ENCODE data around the gene KCNQ1OT1.

Gene KCNQ1OT1

GRCh38 chr11:2719831-2720590 is 20.2 kb upstream of the KCNQ1OT1 start:
- DNase-seq, result no peak

GRCh38 chr11:2718817-2719438 is 19.1 kb upstream of the KCNQ1OT1 start:
- DNase-seq, result no peak

GRCh38 chr11:2717561-2718325 is 17.9 kb upstream of the KCNQ1OT1 start:
- DNase-seq, result no peak

DNA sequence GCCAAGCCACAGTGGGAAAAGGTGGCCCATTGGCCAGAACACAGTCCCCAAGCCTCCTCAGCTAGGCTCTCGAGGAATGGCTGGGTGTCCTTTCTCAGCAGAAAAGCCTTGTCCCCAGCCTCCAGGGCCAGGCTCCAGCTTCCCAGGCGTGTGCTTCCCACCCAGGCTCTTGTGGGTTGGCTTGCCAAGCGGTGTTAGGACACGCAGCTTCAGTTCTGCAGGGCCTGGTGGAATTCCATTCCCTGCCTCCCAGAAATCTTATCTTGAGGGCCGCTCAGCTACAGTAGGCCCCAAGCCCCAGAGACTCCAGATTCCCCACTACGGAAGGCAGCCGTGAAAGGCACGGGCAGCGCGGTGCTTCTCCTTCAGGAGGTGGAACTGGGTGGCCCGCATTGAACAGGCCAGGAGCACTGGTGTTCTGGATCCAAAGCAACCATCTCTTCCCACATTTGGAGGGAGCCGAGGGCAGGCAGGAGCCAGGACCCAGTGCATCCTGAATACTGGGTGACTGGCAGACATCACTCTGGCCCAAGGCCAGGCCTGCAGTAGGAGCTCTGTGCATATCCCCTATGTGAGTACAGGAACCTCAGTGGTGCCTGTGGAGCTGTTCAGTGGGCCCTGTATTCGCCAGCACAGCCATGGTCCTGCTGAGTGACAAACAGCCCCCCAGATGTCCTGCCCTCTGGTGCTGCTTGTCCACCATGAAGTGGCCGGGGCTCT is 16.7 kb upstream of the KCNQ1OT1 start:
- DNase-seq, result no peak

- DNase-seq, result no peak
Measured at GRCh38 chr11:2715716-2716350, 16.0 kb upstream of the KCNQ1OT1 start.

GRCh38 chr11:2714871-2715270 is 15.1 kb upstream of the KCNQ1OT1 start:
- DNase-seq, result no peak

DNA sequence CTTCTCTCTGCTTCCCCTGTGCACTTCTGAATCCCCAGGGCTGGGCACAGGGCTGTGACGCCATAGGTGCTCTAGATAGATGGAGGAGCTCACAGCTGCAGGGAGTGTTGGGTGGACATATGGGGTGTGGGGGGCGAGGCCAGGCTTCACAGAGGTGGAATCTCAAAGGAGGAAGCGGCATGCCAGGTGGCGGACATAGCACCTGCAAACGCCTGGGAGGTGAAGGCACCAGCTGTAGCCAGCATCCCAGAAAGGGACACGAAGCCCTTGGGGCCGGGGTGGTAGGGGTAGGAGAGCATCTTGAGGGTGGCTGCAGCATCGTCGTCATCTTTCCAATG is 14.6 kb upstream of the KCNQ1OT1 start:
- DNase-seq, result no peak

DNA sequence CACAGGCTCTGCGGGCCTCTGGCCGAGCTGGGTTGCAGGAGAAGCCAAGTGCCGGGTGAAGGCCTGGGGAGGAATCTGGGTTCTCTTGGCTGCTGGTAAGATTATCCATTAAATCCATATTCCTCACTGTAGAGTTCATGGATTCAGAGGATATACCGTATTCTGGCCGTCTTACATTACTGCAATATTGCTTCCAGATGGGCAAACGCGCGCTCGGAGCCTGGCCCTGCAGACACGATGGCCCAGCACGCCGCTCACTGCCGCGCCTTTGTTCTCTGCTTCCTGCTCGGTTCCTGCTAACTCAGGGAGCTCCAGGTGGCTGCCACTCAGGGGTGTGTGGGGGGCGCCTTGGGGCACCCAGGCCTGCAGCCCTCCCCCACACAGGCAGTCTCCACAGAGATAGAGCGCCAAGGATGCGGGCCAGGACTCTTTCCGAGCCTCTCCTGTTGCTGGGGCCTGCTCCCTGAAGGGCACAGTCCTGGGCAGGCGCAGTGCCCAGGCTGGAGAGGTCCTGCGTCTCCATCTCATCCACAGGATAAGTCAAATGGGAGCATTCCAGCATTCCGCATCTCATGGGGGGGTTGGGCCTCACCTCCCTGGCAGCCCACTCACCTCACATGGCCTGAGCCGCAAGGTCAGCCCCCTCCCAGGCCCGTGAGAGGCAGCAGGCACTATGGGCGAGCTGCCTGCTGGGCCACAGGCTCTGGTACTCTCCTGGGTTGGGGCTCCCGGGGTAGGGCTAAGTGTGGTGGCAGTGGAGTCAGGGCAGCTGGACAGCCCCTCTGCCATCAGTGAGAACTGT is 14.1 kb upstream of the KCNQ1OT1 start:
- no peak for DNase-seq

DNA sequence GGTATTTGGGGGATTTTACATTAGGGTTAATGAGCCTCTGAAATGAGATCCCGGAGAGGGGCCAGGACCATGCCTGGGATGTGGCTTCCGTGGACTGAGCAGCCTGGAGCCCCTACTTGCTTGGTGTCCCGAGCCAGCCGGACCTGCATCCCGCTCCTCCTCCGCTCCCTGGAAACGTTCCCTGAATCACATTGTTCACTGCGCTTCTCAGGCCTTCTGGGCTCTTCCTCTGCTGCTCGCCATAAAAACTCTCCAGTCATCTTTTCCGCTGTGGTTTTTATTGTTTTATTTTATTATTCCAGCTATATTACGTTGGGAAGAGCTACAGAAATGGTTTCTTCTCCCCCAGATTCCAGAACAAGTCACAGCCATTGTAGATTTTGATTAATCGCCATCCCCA is 13.3 kb upstream of the KCNQ1OT1 start:
- no peak for DNase-seq

DNA sequence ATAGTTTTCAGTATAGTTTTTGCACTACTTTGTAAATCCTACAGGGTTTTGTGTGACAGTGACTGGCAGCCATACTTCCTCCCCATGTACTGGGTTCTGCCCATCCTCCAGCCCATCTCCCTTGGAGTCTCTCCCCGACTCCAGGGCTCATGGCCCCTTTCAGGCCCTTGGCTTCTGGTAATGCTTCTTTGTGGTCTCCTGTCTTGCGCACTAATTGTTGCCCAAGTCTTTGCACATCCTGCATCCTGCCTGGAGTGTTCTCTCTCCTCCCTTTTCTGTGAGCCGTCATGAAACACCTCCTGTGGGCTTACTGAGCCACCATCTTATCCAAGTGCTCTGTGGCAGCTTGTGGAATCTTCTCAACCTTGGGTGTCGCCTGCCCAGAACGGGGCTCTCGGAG is 11.4 kb upstream of the KCNQ1OT1 start:
- no peak for DNase-seq

GRCh38 chr11:2709429-2709828 is 9.6 kb upstream of the KCNQ1OT1 start:
- no peak for DNase-seq

- DNase-seq, result no peak
Measured at GRCh38 chr11:2708757-2709281, 9.0 kb upstream of the KCNQ1OT1 start.

GRCh38 chr11:2708151-2708581 is 8.4 kb upstream of the KCNQ1OT1 start:
- no peak for DNase-seq

DNA sequence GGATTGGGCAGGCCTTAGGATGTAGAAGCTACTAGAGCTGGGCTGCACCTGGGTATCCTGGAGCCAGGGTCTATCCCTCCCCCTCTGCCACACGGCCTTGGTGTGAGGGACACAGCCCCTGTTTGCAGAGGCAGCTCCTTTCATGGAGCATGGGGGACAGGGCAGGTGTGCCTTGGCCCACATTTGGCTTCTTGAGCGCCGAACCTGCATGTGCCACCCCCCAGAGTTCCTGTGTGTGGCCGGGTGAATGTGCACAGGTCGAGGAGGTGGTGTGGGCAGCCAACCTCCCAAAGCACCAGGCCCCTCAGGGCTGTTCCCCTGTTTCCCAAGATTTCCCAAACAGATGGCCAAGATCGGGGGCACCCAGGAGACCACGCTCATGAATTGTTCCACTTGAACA is 7.9 kb upstream of the KCNQ1OT1 start:
- DNase-seq, result no peak

DNA sequence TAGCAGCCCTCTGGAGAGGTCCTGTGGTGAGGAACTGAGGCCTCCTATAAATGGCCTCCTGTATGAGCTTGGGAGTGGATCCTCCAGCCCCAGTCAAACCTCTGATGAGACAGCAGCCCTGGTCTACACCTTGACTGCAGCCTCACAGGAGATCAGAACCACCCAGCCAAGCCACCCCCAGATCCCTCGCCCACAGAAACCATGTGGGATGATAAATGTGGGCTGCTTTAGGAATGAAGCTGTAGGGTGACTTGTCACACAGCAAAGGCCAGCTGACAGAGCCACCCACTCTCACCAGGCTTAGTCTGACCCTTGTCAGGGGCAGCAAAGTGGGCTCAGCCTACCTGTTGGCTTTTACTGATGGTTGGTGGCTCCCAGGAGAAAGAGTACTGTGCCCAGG is 6.5 kb upstream of the KCNQ1OT1 start:
- no peak for DNase-seq

DNA sequence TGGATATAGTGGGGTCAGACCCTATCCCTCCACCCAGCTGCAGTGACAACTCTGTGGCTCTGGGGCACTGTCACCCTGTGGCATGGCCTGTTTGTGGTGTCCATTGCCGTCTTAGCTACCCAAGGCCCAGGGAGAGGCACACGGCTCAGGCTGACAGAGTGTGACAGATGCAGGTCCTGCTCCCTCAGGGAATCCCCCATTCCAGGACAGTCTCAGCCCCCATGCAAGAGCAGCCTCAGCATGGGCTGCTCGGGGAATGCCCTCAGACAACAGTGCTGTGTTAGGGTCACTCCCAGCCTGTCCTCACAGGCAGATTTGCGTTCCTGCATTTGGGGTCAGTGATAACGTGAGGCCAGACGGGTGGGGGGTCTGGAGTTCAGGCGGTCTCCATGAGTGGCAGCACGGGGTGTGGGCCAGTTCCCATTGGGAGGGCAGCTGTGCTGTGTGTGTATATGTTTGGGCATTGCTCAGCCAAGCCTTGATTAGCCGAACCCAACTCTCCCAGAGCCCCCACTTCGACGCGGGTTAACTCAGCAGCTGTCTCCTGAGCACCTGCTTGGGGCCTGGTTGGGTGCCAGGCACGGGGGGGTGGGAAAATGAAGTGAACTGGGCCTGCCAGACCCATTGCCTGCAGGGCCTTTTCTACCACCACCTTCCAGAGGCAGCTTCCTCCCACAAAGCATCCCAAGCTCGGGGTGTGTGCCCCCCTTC is 5.3 kb upstream of the KCNQ1OT1 start:
- no peak for DNase-seq

DNA sequence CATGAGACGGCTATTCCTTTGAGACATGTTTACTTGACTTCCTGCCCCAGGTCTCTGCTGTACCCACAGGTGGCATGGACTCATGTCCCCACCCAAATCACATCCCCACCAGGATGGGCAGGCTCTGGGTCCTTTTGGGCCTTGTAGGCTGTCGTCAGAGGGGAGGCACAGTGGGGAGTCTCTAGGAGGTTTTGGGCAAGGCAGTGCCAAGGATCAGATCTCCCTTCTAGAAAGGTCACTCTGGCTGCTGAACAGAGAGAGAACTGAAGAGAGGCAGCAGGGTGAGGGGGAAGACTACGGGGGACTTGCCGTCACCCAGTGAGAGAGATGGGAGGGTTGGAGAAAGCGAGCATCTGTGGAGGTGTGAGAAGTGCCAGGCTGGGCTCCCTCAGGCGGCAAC is 4.6 kb upstream of the KCNQ1OT1 start:
- no peak for DNase-seq

DNA sequence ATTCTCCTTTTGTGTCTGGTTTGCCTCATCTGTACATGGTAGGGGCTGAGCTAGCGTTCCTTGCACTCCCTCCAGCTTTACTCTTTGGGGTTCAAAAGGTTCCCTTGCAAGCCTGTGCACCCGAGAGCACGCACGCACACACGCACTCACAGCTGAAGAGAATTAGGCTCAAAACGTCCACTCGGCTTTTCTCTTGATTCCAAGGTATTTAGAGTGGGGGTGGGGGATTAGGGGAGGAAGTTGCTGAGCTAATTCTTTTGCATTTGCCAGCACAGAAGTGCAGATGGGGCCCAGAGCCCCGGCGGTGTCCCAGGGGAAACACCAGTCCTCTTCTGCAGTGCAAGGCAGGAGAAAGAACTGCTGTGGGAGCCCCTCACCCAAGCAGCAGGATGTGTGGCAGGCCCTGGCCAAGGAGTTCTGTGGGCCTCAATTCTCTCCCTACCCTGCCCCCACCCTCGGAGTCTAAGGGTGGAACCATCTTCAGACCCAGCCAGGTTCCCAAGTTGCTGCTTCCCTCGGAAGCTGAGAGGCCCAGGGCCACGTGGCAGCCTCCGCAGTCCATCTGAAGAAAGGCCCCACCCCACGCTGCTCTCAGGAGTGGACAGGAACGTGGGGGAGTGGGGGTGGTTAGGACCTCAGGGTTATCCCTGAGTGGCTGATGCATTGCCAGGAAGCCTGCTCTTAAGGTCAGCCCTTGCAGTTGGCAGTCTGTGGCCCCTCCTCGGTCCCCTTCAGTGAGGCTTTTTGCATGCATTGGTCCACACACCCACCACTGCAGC is 3.8 kb upstream of the KCNQ1OT1 start:
- no peak for DNase-seq

- no peak for DNase-seq
Measured at GRCh38 chr11:2702771-2703362, 3.1 kb upstream of the KCNQ1OT1 start.

- no peak for DNase-seq
Measured at GRCh38 chr11:2701898-2702434, 2.2 kb upstream of the KCNQ1OT1 start.
